Natural killer cell (primary cell): ENCODE data around the gene EBF3. TPM values are rescaled to one million over a fixed set of nuclear protein-coding genes. Genes with fewer than 3 reads are reported as not detected.

Source experiments
- ATAC-seq, 3 donors: fragments of 150-1000 bp in 2 of 3; fragments of 200-7000 bp in 1 of 3; cut with Tn5 transposase; 1 replicate in 1 of 3; 2 replicates in 2 of 3; pipeline ENCODE4 v1.10.0; 2021; ENCODE audit warnings: mild to moderate bottlenecking in 2 of 3, moderate library complexity in 2 of 3
- DNase-seq, 2 donors: peaks; one replicate each; pipeline versions ENCODE4 v3.0.0 to v3.0.0-alpha.2; 2013 to 2021; ENCODE audit warnings: mixed read lengths in 1 of 2
- H3K27ac ChIP-seq: one replicate; pipeline ENCODE4 v1.5.1; 2013; ENCODE audit warnings: mild to moderate bottlenecking, low read length
- H3K27me3 ChIP-seq: one replicate; pipeline ENCODE4 v1.6.1; 2013; ENCODE audit warnings: low read length; ENCODE audit not compliant: control insufficient read depth, insufficient read depth
- H3K36me3 ChIP-seq: one replicate; pipeline ENCODE4 v1.6.1; 2013; ENCODE audit warnings: low read length; ENCODE audit not compliant: control insufficient read depth, insufficient read depth
- H3K4me1 ChIP-seq: one replicate; pipeline ENCODE4 v1.6.1; 2013; ENCODE audit warnings: low read length; ENCODE audit not compliant: control insufficient read depth, insufficient read depth
- H3K4me3 ChIP-seq: one replicate; pipeline ENCODE4 v1.5.1; 2013; ENCODE audit warnings: low read length
- H3K9me3 ChIP-seq: one replicate; pipeline ENCODE4 v1.6.1; 2013; ENCODE audit warnings: low read length; ENCODE audit not compliant: control insufficient read depth, insufficient read depth
- H3K27ac Mint-ChIP-seq, 2 donors: one replicate each; pipeline ENCODE4 v1.8.0; 2022; ENCODE audit warnings: mild to moderate bottlenecking in 2 of 2, mixed read lengths in 2 of 2, moderate library complexity in 1 of 2
- H3K27me3 Mint-ChIP-seq, 2 donors: one replicate each; pipeline ENCODE4 v1.8.0; 2022; ENCODE audit warnings: low read depth in 2 of 2, mixed read lengths in 2 of 2
- H3K36me3 Mint-ChIP-seq: one replicate; pipeline ENCODE4 v1.8.0; 2022; ENCODE audit warnings: mixed read lengths
- H3K4me1 Mint-ChIP-seq, 2 donors: one replicate each; pipeline ENCODE4 v1.8.0; 2022; ENCODE audit warnings: mixed read lengths in 2 of 2
- H3K4me3 Mint-ChIP-seq: one replicate; pipeline ENCODE4 v1.8.0; 2022; ENCODE audit warnings: mild to moderate bottlenecking, moderate library complexity, mixed read lengths
- H3K9me3 Mint-ChIP-seq, 2 donors: one replicate each; pipeline ENCODE4 v1.8.0; 2022; ENCODE audit warnings: mixed read lengths in 2 of 2
- whole genome bisulfite sequencing: methylation state at CpG from one replicate; pipeline ENCODE4 v1.1.7; 2013; ENCODE audit warnings: missing lambda C conversion rate; ENCODE audit not compliant: insufficient coverage; 5-methylcytosine and 5-hydroxymethylcytosine counted together
- intact Hi-C: fragments of 100-400 bp; cut with micrococcal nuclease; formaldehyde crosslinking; loops from one replicate; pipeline ENCODE4 v1.14.2; 2022
- total RNA-seq, 4 donors: library from RNA; stranded (reverse); fragments of 120-200 nt in 1 of 4; gene quantifications; one replicate each; pipeline versions ENCODE4 v1.2.3 to v1.2.4, GENCODE V29; 2013 to 2022
- TF ChIP-seq, protein P1 (sequence below): fragments of 200-600 bp; IDR thresholded peaks from one replicate; pipeline ENCODE4 v1.8.0; 2022; ENCODE audit warnings: antibody characterized with exemption

Gene EBF3
- total RNA-seq, 3 donors from 2014 or later (not counting 1 experiment from before 2014, with no cell fraction given): not detected

DNA sequence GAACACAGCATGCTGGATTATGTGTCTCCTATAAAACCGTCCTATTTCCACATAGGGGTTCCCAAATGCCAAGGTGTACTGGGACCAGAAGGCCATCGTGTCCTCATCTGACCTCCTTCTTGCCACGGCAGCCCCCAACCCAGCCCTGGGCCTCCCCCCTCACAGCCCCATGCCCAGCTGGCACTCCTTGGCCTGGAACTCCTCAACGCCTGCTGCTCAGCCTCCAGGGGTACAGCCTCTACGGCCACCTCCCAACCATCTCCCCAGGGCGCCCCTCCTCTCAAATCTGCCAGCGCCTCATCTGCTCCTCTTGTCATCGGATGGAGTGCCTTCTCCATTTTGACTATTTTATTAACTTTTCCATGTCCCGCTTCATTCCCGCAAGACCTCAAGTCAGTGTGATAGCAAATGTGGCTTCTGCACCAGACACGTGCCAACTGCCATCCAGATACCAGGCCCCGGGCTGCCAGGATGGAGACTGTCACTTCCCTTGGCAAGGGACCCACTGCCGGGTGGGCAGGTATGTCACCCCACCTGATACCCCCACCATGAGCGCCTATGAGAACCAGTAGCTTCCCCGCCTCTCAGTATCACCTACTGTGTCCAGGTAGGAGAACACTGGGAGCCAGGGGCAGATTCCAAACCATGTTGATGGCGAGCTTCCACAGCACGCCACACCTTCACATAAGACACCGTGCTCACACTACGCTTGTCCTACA lies 106.7 kb downstream of the EBF3 start:
- ATAC-seq: no peak
- intact Hi-C loops: no loop called here
- H3K4me1 Mint-ChIP-seq: no peaks in the 10 kb centered on the region

DNA sequence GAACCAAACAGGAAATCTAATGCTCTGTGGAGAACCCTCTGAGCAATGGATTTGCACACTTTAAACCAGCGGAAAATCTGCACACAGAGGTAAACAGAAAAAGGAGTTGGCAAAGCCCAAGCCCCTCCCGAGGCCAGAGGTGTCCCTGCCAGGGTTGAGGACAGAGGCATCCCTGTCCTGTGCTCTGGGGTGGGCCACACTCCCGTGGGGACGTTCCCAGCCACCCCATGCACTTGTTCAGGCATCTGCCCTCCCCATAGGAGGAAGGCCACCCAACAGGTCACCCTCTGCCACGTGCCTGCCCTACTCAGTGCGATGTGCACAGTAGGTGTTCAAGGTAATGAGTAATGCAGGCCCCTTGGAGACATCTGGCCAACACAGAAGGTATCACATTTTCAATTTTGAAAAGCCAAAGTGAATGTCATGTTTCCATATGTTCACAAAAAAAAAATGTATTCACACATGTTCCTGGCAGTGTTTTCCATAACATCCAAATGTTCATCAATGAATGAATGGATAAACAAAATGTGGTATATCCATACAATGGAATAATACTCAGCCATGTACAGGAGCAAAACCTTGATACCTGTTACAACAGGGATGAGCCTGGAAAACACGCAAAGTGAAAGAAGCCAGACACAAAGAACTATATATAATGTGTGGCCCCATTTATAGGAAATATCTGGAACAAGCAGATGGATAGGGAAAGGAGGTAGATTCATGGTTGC lies 108.1 kb downstream of the EBF3 start:
- intact Hi-C loops: no loop called here
- TF ChIP-seq, protein P1, sequence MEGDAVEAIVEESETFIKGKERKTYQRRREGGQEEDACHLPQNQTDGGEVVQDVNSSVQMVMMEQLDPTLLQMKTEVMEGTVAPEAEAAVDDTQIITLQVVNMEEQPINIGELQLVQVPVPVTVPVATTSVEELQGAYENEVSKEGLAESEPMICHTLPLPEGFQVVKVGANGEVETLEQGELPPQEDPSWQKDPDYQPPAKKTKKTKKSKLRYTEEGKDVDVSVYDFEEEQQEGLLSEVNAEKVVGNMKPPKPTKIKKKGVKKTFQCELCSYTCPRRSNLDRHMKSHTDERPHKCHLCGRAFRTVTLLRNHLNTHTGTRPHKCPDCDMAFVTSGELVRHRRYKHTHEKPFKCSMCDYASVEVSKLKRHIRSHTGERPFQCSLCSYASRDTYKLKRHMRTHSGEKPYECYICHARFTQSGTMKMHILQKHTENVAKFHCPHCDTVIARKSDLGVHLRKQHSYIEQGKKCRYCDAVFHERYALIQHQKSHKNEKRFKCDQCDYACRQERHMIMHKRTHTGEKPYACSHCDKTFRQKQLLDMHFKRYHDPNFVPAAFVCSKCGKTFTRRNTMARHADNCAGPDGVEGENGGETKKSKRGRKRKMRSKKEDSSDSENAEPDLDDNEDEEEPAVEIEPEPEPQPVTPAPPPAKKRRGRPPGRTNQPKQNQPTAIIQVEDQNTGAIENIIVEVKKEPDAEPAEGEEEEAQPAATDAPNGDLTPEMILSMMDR: no peak
- Mint-ChIP-seq H3K27ac (no peak overlapping the region), H3K4me3 (no peak overlapping the region), H3K4me1 (no peaks in the 10 kb centered on the region), H3K36me3 (no peaks in the 10 kb centered on the region), H3K27me3 (no peaks in the 10 kb centered on the region), H3K9me3 (peaks cover 0 to 2% of the 10 kb centered on the region in 2 donors)
- Histone ChIP-seq H3K27ac (no peak overlapping the region), H3K9me3 (no peaks in the 10 kb centered on the region), H3K36me3 (no peaks in the 10 kb centered on the region), H3K27me3 (no peaks in the 10 kb centered on the region), H3K4me1 (no peaks in the 10 kb centered on the region), H3K4me3 (no peak overlapping the region)
- DNase-seq (no peak), ATAC-seq (no peak)
- WGBS: 78% methylated on average over 7 of the region's 7 CpGs

More for the DNA sequence above, 106.7 kb downstream of the EBF3 start:
- no peak for DNase-seq
- no peaks in the 10 kb centered on the region for H3K36me3 Mint-ChIP-seq
- H3K9me3 Mint-ChIP-seq: peaks cover 0 to 2% of the 10 kb centered on the region in 2 donors
- 91% methylated on average over 19 of the region's 19 CpGs for WGBS
- Histone ChIP-seq H3K27me3 (no peaks in the 10 kb centered on the region), H3K36me3 (no peaks in the 10 kb centered on the region), H3K4me3 (no peak overlapping the region), H3K9me3 (no peaks in the 10 kb centered on the region), H3K27ac (no peak overlapping the region), H3K4me1 (no peaks in the 10 kb centered on the region)
- H3K4me3 Mint-ChIP-seq: no peak overlapping the region
- peaks cover 0 to 6% of the 10 kb centered on the region in 2 donors for H3K27me3 Mint-ChIP-seq
- TF ChIP-seq, protein P1: no peak
- no peak overlapping the region for H3K27ac Mint-ChIP-seq

DNA sequence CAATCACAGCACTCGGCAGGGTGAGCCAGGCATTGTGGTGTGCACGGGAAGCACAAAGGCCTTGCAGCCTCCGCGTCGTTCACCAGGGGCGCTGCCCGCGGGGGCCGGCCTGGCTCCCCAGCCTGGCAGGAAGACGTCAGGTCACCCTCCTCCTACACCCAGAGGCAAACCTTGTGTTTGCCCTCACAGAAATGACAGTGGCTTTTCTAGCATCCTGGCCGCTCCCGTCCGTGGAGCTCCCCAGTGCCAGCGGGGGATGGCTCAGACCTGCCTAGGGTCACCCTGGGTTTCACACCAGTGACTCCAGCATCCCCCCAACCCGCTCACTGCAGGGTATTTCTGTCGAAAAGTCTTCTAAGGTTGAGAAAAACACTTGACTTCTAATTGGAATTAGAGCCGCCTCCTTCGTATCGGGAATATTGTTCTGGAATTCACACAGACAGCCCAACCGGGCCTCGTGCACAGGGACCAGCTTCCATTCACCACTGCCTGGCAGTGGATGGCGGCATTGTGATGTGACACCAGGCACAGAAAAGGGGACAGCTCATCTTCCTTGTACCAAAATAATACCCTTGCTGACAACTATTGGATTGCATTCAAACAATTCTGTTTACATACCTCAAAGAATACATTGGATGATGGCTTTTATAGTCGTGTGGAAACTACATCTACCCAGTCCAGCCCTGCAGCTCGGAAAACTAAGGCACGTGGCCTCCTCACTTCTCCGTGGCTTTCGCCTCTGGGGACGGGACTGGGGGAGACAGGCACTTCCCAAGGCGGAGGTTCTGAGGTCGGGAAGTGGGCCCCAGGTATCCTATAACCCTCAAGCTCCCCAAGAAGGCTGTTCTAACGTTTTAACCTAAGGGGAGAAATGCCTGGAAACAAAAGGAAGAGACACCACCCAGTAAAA lies 109.0 kb downstream of the EBF3 start:
- Histone ChIP-seq H3K27me3 (no peaks in the 10 kb centered on the region), H3K4me1 (no peaks in the 10 kb centered on the region), H3K9me3 (no peaks in the 10 kb centered on the region), H3K36me3 (no peaks in the 10 kb centered on the region), H3K4me3 (no peak overlapping the region), H3K27ac (no peak overlapping the region)
- peaks cover 0 to 2% of the 10 kb centered on the region in 2 donors for H3K9me3 Mint-ChIP-seq
- H3K27me3 Mint-ChIP-seq: peaks cover 0 to under 1% of the 10 kb centered on the region in 2 donors
- no peak for DNase-seq
- TF ChIP-seq, protein P1: no peak
- no peak overlapping the region for H3K4me3 Mint-ChIP-seq
- H3K4me1 Mint-ChIP-seq: no peaks in the 10 kb centered on the region
- WGBS: 89% methylated on average over 31 of the region's 31 CpGs
- no peaks in the 10 kb centered on the region for H3K36me3 Mint-ChIP-seq
- intact Hi-C loops: no loop called here
- H3K27ac Mint-ChIP-seq: no peak overlapping the region
- no peak for ATAC-seq
